ENCODE measurements around the gene SACS. TPM values are rescaled to one million over a fixed set of nuclear protein-coding genes. Genes with fewer than 3 reads are reported as not detected.

SACS gene
- total RNA-seq, 1 experiment from 2014 or later: 53.0 TPM

DNA sequence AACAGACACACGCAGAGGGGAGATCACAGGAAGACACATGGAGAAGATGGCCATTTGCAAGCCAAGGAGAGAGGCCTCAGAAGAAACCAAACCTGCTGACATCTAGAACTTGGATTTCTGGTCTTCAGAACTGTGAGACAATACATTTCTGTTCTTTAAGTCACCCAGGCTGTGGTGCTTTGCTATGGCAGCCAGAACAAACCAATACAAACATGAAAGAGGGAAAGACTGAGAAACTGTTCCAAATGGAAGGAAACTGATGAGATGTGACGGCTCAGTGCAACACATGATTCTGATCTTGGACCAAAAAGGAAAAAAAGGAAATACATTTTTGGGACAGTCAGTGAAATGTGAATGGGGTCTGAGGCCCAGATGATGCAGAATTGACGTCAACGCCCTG is 30.2 kb upstream of the SACS start:
- Histone ChIP-seq H3K4me1 (ENCODE audit: insufficient read depth, low read length) (peaks cover 4% of the 10 kb centered on the region; the same call in 1 of the 2 replicates), H4K20me1 (ENCODE audit: control insufficient read depth, insufficient read depth, insufficient read length) (no peaks in the 10 kb centered on the region), H3K18ac (ENCODE audit: insufficient read length, low read depth, low read length) (no peak overlapping the region), H2AFZ (ENCODE audit: low read length) (no peak overlapping the region), H3K4ac (ENCODE audit: low read depth, low read length) (no peak overlapping the region), H2BK12ac (ENCODE audit: insufficient read length, low read depth, low read length) (no peak overlapping the region), H3K27ac (ENCODE audit: insufficient read length, low read depth, low read length) (no peak overlapping the region), H3K9me3 (ENCODE audit: control insufficient read depth, low read depth, low read length) (no peaks in the 10 kb centered on the region), H4K5ac (ENCODE audit: insufficient read length, low read depth, low read length) (no peak overlapping the region), H2BK5ac (ENCODE audit: insufficient read length, low read length) (no peak overlapping the region), H3T11ph (ENCODE audit: low read length) (no peak overlapping the region), H3K4me2 (ENCODE audit: insufficient read depth, insufficient read length, low read length) (no peak overlapping the region), H3K27me3 (ENCODE audit: insufficient read depth, low read length) (no peaks in the 10 kb centered on the region; the same call in 1 of the 2 replicates), H3K14ac (ENCODE audit: insufficient read depth, low read length) (no peak overlapping the region), H3K56ac (ENCODE audit: insufficient read length, low read depth, low read length) (no peak overlapping the region), H2BK120ac (ENCODE audit: low read depth, low read length, poor library complexity, severe bottlenecking) (no peak overlapping the region), H3K79me1 (ENCODE audit: insufficient read depth, low read depth, low read length, poor library complexity, severe bottlenecking) (no peaks in the 10 kb centered on the region), H3K23ac (ENCODE audit: insufficient read length, low read depth, low read length) (no peak overlapping the region), H4K8ac (replicated peaks; ENCODE audit: insufficient read length, low read depth, low read length) (no peak overlapping the region), H4K91ac (ENCODE audit: insufficient read length, low read depth, low read length) (no peak overlapping the region), H3K23me2 (ENCODE audit: insufficient read length, low read depth, low read length, poor library complexity, severe bottlenecking) (peaks cover 4% of the 10 kb centered on the region), H3K79me2 (ENCODE audit: insufficient read depth, low read length) (no peaks in the 10 kb centered on the region), H2BK15ac (ENCODE audit: low read depth, low read length) (no peak overlapping the region), H2AK5ac (ENCODE audit: insufficient read length, low read length) (no peak overlapping the region), H3K9ac (ENCODE audit: extremely low read depth, insufficient read length, low read length) (no peak overlapping the region), H2BK20ac (ENCODE audit: low read depth, low read length, poor library complexity, severe bottlenecking) (no peak overlapping the region)
- Mint-ChIP-seq H3K9me3 (peaks cover 5 to 6% of the 10 kb centered on the region in 2 experiments; a peak in 4 of 5 replicates), H3K36me3 (ENCODE audit: insufficient read depth in 1 of 3, low read depth in 3 of 3) (peaks cover 0 to 7% (median 0%) of the 10 kb centered on the region in 3 experiments; a peak in 2 of 7 replicates), H3K4me3 (no peak overlapping the region), H3K27me3 (ENCODE audit: low read depth) (peaks cover 16% of the 10 kb centered on the region), H3K4me1 (peaks cover 17 to 27% of the 10 kb centered on the region in 2 experiments), H3K27ac (no peak overlapping the region)
- no peak for DNase-seq
- no CpG with 5 or more reads among the region's 4 CpGs for WGBS (ENCODE audit: extremely low coverage, insufficient read length, low lambda C conversion rate)
- TF ChIP-seq, protein P1, sequence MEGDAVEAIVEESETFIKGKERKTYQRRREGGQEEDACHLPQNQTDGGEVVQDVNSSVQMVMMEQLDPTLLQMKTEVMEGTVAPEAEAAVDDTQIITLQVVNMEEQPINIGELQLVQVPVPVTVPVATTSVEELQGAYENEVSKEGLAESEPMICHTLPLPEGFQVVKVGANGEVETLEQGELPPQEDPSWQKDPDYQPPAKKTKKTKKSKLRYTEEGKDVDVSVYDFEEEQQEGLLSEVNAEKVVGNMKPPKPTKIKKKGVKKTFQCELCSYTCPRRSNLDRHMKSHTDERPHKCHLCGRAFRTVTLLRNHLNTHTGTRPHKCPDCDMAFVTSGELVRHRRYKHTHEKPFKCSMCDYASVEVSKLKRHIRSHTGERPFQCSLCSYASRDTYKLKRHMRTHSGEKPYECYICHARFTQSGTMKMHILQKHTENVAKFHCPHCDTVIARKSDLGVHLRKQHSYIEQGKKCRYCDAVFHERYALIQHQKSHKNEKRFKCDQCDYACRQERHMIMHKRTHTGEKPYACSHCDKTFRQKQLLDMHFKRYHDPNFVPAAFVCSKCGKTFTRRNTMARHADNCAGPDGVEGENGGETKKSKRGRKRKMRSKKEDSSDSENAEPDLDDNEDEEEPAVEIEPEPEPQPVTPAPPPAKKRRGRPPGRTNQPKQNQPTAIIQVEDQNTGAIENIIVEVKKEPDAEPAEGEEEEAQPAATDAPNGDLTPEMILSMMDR (conservative IDR thresholded peaks at IDR 0.05): no peak
